GM15510 (cell line): ENCODE measurements around the gene BSG.

ENCODE experiments used
- POLR2A ChIP-seq: IDR thresholded peaks from 3 replicates; pipeline ENCODE4 v1.6.1; 2011; ENCODE audit warnings: borderline replicate concordance; ENCODE audit not compliant: insufficient read length; ENCODE audit errors: extremely low read depth

Gene BSG

DNA sequence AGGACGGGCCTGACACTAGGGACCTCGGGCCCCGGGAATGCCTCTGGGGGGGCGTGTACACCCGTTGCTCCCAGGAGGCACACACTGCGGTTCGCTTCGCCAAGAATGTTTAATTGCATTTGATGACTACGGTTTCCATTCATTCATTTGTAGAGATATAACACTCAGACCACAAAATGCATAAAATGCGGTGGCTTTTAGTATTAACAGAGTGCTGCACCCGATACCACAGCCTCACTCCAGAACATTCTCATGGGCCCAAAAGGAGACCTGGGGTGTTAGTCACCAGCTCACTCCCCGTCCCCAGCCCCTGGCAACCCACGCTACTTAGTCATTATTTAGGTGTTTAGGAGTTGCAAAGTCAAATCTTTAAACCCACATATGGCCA lies 39.1 kb downstream of the BSG start:
- TF ChIP-seq POLR2A: no peak

GRCh38 chr19:612941-613340 lies 40.5 kb downstream of the BSG start:
- TF ChIP-seq POLR2A: no peak

DNA sequence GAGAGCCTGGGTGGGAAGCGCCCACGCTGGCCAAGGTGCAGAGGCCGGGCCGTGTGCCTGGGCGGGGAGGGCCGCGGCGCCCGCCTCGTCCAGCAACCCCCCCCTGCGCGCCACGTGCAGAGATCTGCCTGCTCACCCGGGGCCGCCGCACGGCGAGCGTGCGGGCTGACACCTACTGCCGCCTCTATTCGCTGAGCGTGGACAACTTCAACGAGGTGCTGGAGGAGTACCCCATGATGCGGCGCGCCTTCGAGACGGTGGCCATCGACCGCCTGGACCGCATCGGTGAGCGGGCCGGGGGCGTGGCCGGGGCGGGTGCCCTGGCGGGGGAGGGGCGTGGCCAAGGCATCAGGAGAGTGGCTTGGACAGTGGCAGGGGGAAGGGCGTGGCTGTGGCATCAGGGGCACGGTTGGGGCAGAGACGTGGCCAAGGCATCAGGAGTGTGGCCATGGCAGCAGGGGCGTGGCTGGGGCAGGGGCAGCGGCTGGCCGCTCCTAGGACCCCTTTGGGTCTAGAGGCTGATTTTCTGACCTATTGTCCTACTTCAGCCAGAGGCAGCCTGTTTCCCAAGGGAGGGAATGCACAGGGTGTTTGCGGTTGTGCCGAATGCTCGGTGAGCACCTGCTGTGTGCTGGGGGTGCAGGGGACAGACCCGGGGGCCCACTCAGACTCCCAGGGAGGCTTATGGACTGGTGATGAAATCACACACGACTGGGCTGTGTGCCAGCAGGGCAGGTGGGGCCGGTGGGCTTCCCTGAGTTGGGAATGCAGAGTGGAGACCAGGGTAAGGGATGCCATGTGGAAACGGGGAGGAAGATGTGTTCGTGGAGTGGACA lies 41.6 kb downstream of the BSG start:
- TF ChIP-seq POLR2A: no peak

DNA sequence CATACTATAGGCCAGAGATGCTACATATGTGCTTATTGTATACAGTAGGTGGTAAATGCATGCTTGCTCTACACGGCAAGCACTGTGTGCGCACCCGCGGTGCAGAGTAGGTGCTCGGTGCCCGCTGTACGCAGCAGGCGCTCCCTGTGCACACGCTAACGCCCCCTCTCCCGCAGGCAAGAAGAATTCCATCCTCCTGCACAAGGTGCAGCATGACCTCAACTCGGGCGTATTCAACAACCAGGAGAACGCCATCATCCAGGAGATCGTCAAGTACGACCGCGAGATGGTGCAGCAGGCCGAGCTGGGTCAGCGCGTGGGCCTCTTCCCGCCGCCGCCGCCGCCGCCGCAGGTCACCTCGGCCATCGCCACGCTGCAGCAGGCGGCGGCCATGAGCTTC lies 43.2 kb downstream of the BSG start:
- no peak for TF ChIP-seq POLR2A

GRCh38 chr19:616062-616700 lies 43.8 kb downstream of the BSG start:
- TF ChIP-seq POLR2A: no peak

GRCh38 chr19:616747-617526 lies 44.5 kb downstream of the BSG start:
- TF ChIP-seq POLR2A: no peak

DNA sequence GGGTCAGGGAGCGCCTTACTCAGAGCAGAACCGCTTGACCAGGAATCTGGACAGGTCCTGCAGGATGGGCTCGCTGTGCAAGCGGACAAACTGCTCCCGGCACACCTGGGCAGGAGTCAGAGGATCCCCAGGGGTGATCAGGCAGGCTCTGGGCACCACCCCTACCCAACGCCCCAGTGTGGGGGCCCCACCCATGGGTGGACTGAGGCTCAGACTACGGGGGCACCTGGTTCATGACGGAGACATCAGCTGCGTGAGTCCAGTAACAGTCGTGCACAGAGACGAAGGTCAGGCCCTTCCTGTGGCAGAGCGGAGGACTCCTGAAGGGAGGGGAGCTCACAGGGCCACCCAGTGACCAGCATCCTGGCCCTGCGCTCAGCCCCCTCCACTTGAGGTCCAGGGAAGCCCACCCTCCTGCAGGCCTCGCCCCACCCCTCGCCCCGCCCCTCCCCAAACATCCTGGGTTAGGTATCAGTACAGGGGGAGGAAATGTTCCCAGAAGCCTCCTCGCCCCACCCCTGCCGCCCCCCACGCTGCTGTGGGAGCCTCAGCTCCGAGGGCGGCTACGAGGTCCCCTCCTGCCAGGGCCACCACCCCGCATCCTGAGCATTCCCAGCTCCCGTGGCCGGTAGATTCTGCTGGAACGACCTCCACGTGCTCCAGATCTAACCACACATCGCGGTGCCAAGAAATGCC lies 45.3 kb downstream of the BSG start:
- TF ChIP-seq POLR2A: no peak

DNA sequence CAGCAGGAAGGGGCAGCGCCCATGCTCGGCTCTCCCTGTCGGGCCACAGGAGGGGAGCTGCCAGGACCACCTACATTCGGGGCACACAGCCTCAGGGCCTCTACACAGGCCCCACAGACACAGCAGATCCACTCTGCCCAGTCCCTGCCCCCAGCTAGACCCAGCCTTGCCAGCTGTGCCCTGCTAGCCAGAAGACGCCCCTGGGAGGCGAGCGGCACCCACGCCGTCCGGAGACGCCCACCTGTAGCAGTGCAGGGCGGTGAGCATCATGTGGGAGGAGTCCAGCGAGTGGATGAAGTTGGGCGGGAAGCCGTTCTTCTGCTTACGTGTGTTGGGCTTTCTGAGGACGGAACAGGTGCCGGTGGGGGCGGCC lies 45.8 kb downstream of the BSG start:
- TF ChIP-seq POLR2A: no peak

DNA sequence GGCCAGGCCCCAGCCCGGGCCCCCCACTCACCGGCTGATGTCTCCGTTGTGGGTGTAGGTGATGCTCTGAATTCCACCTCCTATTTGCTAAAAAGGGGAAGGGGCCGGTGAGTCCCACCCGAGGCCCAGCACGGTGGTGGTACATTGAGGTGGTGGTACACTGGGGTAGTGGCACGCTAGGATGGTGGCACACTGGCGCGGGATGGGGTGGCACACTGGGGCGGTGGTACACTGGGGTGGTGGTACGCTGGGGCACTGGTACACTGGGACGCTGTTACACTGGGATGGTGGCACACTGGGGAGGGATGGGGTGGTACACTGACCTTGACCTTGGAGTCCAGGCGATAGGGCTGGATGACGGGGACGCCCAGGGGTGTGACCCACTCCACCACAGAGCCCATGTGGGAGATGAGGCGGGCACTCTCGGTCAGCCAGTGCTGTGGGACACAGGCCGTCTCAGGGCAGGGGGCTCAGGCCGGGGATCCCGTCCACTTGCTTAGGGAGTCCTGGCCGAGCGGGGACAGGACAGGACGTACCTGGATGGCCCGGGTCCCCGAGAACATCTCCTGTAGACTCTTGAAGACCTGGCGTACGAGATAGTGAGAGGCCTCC lies 46.4 kb downstream of the BSG start:
- TF ChIP-seq POLR2A: no peak

GRCh38 chr19:619286-620002 lies 47.0 kb downstream of the BSG start:
- TF ChIP-seq POLR2A: no peak

DNA sequence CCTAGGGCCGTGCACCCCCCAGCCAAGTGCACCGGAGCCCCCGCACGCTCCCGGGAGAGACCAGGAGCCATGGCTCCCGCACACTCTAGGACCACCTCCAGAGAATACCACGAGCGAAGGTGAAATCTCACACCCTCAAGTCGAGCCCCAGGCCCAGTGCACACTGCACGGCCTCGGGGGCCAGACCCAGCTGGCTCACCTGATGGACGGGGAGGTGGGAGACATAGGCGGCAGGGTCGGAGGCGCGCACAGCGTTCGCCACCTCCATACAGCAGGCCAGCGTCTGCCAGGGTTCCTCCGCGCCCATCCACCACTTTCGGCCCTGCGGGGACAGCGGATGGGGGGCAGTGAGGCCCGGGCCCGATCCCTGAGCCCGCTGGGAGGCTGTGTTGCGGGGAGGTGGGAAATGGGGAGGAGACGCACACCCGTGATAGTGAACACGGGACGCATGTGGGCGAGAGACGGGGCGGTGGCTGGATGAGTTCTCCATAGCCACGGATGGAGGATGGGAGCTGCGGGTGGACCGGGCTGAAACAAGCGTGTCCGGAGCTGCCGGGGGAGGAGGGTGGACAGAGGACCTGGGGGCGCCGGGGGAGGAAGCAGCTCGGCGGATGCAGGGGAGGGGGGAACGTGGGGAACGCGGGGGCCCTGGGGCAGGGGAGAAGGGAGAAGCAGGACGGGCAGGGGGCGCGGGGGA lies 47.9 kb downstream of the BSG start:
- no peak for TF ChIP-seq POLR2A

DNA sequence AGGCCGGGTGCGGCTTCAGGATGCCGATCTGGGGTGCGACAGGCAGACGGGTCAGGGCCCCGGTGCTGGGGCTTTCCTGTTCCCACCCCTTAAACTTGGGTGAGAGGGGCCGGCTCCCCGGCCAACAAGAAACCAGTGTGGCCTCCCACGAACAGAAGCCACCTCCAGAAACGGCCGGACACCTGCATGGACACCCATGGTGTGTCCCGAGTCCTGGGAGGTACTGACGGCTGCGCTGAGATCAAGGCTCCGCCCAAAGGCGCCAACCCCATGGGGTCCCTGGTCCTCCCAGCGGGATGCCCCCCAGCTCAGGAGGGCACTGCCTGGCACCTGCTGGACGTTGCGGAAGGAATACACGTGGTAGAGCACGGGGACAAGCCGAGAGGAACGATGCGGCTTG lies 49.4 kb downstream of the BSG start:
- TF ChIP-seq POLR2A: no peak

DNA sequence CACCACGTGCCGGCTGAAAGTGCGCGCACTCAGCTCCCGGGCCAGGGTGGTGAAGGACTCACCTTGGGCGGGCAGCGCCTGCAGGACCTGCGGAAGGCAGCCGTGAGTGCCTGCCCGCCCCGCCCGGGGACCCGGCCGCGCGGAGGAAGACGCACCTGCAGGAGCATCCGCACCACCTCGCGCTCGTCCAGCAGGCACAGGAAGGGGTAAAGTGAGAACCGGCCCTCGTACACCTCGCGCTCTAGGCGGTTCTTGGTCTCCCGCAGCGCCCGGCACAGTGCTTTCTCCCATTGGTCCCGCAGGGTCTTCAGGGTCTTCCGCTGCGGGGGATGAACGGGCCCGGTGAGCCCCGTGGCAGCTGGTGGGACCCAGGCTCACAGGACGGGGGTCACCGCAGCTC lies 50.3 kb downstream of the BSG start:
- no peak for TF ChIP-seq POLR2A
